HepG2 (cell line): ENCODE data around the gene WDR18. TPM values are rescaled to one million over a fixed set of nuclear protein-coding genes. Genes with fewer than 3 reads are reported as not detected.

Experiments
- EED ChIP-seq: sonication (generic); formaldehyde crosslinking; IDR thresholded peaks from 2 replicates; pipeline ENCODE4 v1.5.0; 2020; ENCODE audit warnings: mild to moderate bottlenecking, missing genetic modification reagents
- GLMP ChIP-seq: sonication (generic); formaldehyde crosslinking; IDR thresholded peaks from 2 replicates; pipeline ENCODE4 v1.9.0; 2021; ENCODE audit warnings: missing genetic modification reagents, mild to moderate bottlenecking, borderline replicate concordance
- GZF1 ChIP-seq: sonication (generic); formaldehyde crosslinking; IDR thresholded peaks from 2 replicates; pipeline ENCODE4 v1.5.1; 2020; ENCODE audit warnings: mild to moderate bottlenecking, missing genetic modification reagents
- NFE2 ChIP-seq: sonication (generic); formaldehyde crosslinking; IDR thresholded peaks from 2 replicates; pipeline ENCODE4 v1.4.0; 2020; ENCODE audit warnings: missing genetic modification reagents
- NFE2L1 ChIP-seq: sonication (generic); formaldehyde crosslinking; IDR thresholded peaks from 2 replicates; pipeline ENCODE4 v1.4.0; 2020; ENCODE audit warnings: missing genetic modification reagents, mild to moderate bottlenecking, borderline replicate concordance
- PATZ1 ChIP-seq: sonication (generic); formaldehyde crosslinking; IDR thresholded peaks from 2 replicates; pipeline ENCODE4 v1.4.0; 2020; ENCODE audit warnings: missing genetic modification reagents
- SPEN ChIP-seq: sonication (generic); formaldehyde crosslinking; IDR thresholded peaks from 2 replicates; pipeline ENCODE4 v1.5.1; 2020; ENCODE audit warnings: low read depth, mild to moderate bottlenecking, missing genetic modification reagents
- ZNF33B ChIP-seq: sonication (generic); formaldehyde crosslinking; IDR thresholded peaks from 2 replicates; pipeline ENCODE4 v1.5.1; 2020; ENCODE audit warnings: mild to moderate bottlenecking, missing genetic modification reagents
- polyA plus RNA-seq, 8 experiments: library from polyadenylated mRNA; depleted of rRNA in 3 of 8; stranded (reverse) in 7 of 8; unstranded in 1 of 8; fragments of >200 nt; fragmentation: Illumina TruSeq in 4 of 8; extraction: Trizol in 4 of 8; gene quantifications; 2 replicates each; pipeline versions ENCODE4 v1.2.1 to v1.2.3, GENCODE V29; 2011 to 2016; ENCODE audit warnings: low read depth in 4 of 8, missing spikeins in 1 of 8, mixed read lengths in 1 of 8; ENCODE audit not compliant: insufficient read depth in 1 of 8
- total RNA-seq, 5 experiments: library from RNA; depleted of rRNA; stranded (reverse); fragments of >200 nt; fragmentation: Illumina TruSeq; extraction: Trizol; gene quantifications; 2 replicates each; pipeline ENCODE4 v1.2.3, GENCODE V29; 2016; ENCODE audit warnings: low read depth in 1 of 5
- TF ChIP-seq, protein P1 (sequence below): sonication (generic); formaldehyde crosslinking; IDR thresholded peaks from 2 replicates; pipeline ENCODE4 v1.4.0; 2020; ENCODE audit warnings: missing genetic modification reagents, borderline replicate concordance
- TF ChIP-seq, protein P2 (sequence below): sonication (generic); formaldehyde crosslinking; IDR thresholded peaks from 2 replicates; pipeline ENCODE4 v1.4.0; 2020; ENCODE audit warnings: missing genetic modification reagents, borderline replicate concordance
- TF ChIP-seq, protein P3 (sequence below): IDR thresholded peaks from 2 replicates; pipeline ENCODE4 v1.6.1; 2016; ENCODE audit warnings: mild to moderate bottlenecking, missing biosample characterization, missing genetic modification reagents
- TF ChIP-seq, protein P4 (sequence below): sonication (generic); formaldehyde crosslinking; IDR thresholded peaks from 2 replicates; pipeline ENCODE4 v1.5.1; 2020; ENCODE audit warnings: mild to moderate bottlenecking, missing genetic modification reagents, moderate library complexity

The WDR18 gene
- total and polyA plus RNA-seq, 2 of the 13 experiments (the other 11 are each of a cell fraction or from before 2014, with no cell fraction given) = 36.4 to 47.6 TPM

- TF ChIP-seq PATZ1 (CRISPR knock-in tag) = peak; percentile 95
- TF ChIP-seq EED (CRISPR knock-in tag) = no peak
- no peak for TF ChIP-seq ZNF33B (CRISPR knock-in tag)
- TF ChIP-seq NFE2 (CRISPR knock-in tag) = no peak
- TF ChIP-seq, protein P1, sequence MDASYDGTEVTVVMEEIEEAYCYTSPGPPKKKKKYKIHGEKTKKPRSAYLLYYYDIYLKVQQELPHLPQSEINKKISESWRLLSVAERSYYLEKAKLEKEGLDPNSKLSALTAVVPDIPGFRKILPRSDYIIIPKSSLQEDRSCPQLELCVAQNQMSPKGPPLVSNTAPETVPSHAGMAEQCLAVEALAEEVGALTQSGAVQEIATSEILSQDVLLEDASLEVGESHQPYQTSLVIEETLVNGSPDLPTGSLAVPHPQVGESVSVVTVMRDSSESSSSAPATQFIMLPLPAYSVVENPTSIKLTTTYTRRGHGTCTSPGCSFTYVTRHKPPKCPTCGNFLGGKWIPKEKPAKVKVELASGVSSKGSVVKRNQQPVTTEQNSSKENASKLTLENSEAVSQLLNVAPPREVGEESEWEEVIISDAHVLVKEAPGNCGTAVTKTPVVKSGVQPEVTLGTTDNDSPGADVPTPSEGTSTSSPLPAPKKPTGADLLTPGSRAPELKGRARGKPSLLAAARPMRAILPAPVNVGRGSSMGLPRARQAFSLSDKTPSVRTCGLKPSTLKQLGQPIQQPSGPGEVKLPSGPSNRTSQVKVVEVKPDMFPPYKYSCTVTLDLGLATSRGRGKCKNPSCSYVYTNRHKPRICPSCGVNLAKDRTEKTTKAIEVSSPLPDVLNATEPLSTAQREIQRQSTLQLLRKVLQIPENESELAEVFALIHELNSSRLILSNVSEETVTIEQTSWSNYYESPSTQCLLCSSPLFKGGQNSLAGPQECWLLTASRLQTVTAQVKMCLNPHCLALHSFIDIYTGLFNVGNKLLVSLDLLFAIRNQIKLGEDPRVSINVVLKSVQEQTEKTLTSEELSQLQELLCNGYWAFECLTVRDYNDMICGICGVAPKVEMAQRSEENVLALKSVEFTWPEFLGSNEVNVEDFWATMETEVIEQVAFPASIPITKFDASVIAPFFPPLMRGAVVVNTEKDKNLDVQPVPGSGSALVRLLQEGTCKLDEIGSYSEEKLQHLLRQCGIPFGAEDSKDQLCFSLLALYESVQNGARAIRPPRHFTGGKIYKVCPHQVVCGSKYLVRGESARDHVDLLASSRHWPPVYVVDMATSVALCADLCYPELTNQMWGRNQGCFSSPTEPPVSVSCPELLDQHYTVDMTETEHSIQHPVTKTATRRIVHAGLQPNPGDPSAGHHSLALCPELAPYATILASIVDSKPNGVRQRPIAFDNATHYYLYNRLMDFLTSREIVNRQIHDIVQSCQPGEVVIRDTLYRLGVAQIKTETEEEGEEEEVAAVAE (CRISPR knock-in tag) = no peak
- no peak for TF ChIP-seq GLMP
- no peak for TF ChIP-seq GZF1 (CRISPR knock-in tag)
- TF ChIP-seq, protein P2, sequence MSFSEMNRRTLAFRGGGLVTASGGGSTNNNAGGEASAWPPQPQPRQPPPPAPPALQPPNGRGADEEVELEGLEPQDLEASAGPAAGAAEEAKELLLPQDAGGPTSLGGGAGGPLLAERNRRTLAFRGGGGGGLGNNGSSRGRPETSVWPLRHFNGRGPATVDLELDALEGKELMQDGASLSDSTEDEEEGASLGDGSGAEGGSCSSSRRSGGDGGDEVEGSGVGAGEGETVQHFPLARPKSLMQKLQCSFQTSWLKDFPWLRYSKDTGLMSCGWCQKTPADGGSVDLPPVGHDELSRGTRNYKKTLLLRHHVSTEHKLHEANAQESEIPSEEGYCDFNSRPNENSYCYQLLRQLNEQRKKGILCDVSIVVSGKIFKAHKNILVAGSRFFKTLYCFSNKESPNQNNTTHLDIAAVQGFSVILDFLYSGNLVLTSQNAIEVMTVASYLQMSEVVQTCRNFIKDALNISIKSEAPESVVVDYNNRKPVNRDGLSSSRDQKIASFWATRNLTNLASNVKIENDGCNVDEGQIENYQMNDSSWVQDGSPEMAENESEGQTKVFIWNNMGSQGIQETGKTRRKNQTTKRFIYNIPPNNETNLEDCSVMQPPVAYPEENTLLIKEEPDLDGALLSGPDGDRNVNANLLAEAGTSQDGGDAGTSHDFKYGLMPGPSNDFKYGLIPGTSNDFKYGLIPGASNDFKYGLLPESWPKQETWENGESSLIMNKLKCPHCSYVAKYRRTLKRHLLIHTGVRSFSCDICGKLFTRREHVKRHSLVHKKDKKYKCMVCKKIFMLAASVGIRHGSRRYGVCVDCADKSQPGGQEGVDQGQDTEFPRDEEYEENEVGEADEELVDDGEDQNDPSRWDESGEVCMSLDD (CRISPR knock-in tag) = no peak
- TF ChIP-seq, protein P3, sequence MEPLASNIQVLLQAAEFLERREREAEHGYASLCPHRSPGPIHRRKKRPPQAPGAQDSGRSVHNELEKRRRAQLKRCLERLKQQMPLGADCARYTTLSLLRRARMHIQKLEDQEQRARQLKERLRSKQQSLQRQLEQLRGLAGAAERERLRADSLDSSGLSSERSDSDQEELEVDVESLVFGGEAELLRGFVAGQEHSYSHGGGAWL (CRISPR knock-in tag) = no peak; the same call in 1 of the 2 replicates
- TF ChIP-seq, protein P4, sequence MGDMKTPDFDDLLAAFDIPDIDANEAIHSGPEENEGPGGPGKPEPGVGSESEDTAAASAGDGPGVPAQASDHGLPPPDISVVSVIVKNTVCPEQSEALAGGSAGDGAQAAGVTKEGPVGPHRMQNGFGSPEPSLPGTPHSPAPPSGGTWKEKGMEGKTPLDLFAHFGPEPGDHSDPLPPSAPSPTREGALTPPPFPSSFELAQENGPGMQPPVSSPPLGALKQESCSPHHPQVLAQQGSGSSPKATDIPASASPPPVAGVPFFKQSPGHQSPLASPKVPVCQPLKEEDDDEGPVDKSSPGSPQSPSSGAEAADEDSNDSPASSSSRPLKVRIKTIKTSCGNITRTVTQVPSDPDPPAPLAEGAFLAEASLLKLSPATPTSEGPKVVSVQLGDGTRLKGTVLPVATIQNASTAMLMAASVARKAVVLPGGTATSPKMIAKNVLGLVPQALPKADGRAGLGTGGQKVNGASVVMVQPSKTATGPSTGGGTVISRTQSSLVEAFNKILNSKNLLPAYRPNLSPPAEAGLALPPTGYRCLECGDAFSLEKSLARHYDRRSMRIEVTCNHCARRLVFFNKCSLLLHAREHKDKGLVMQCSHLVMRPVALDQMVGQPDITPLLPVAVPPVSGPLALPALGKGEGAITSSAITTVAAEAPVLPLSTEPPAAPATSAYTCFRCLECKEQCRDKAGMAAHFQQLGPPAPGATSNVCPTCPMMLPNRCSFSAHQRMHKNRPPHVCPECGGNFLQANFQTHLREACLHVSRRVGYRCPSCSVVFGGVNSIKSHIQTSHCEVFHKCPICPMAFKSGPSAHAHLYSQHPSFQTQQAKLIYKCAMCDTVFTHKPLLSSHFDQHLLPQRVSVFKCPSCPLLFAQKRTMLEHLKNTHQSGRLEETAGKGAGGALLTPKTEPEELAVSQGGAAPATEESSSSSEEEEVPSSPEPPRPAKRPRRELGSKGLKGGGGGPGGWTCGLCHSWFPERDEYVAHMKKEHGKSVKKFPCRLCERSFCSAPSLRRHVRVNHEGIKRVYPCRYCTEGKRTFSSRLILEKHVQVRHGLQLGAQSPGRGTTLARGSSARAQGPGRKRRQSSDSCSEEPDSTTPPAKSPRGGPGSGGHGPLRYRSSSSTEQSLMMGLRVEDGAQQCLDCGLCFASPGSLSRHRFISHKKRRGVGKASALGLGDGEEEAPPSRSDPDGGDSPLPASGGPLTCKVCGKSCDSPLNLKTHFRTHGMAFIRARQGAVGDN = peak; percentile 78
- TF ChIP-seq NFE2L1 = no peak
- TF ChIP-seq SPEN (CRISPR knock-in tag) = no peak
Measured at GRCh38 chr19:1028062-1028926, 44.1 kb downstream of the WDR18 start (continued).
